HepG2 (cell line): ENCODE measurements around the gene ACTR1A. TPM values are rescaled to one million over a fixed set of nuclear protein-coding genes. Genes with fewer than 3 reads are reported as not detected.
A peak's percentile ranks its signal among the peaks of the same experiment; 100 is the strongest.

Source experiments
- ARID4A ChIP-seq: sonication (generic); formaldehyde crosslinking; IDR thresholded peaks from 2 replicates; pipeline ENCODE4 v1.5.0; 2020; ENCODE audit warnings: mild to moderate bottlenecking, missing genetic modification reagents, borderline replicate concordance
- ARNTL ChIP-seq: sonication (generic); formaldehyde crosslinking; IDR thresholded peaks from 2 replicates; pipeline ENCODE4 v1.4.0; 2020; ENCODE audit warnings: mild to moderate bottlenecking, missing genetic modification reagents
- FIP1L1 ChIP-seq: fragments of 200-400 bp; formaldehyde crosslinking; IDR thresholded peaks from 2 replicates; pipeline ENCODE4 v1.6.1; 2018; ENCODE audit warnings: low read depth, mild to moderate bottlenecking, low read length, moderate library complexity, borderline replicate concordance; ENCODE audit not compliant: insufficient read depth
- LCORL ChIP-seq, 2 experiments: fragments of 450-650 bp in 1 of 2; sonication (generic) in 1 of 2; formaldehyde crosslinking in 1 of 2; IDR thresholded peaks; 2 replicates each; pipeline versions ENCODE4 v1.5.0 to v1.6.1; 2017 to 2020; ENCODE audit warnings: antibody characterized with exemption in 1 of 2, missing genetic modification reagents in 1 of 2
- MAFG ChIP-seq: sonication (generic); formaldehyde crosslinking; IDR thresholded peaks from 2 replicates; pipeline ENCODE4 v1.5.1; 2020; ENCODE audit warnings: mild to moderate bottlenecking, missing genetic modification reagents
- NFYB ChIP-seq: sonication (generic); formaldehyde crosslinking; IDR thresholded peaks from 2 replicates; pipeline ENCODE4 v1.4.0; 2020; ENCODE audit warnings: missing genetic modification reagents
- SIX1 ChIP-seq: sonication (generic); formaldehyde crosslinking; IDR thresholded peaks from 2 replicates; pipeline ENCODE4 v1.4.0; 2020; ENCODE audit warnings: missing genetic modification reagents, borderline replicate concordance
- SKI ChIP-seq: fragments of 450-650 bp; IDR thresholded peaks from one replicate; pipeline ENCODE4 v1.6.1; 2018; ENCODE audit warnings: mild to moderate bottlenecking; ENCODE audit not compliant: partially characterized antibody
- ZNF12 ChIP-seq: sonication (generic); formaldehyde crosslinking; IDR thresholded peaks from 2 replicates; pipeline ENCODE4 v1.5.0; 2020; ENCODE audit warnings: missing genetic modification reagents
- ZNF343 ChIP-seq: sonication (generic); formaldehyde crosslinking; IDR thresholded peaks from 2 replicates; pipeline ENCODE4 v1.4.0; 2020; ENCODE audit warnings: mild to moderate bottlenecking, missing genetic modification reagents
- ZNF614 ChIP-seq: IDR thresholded peaks from 2 replicates; pipeline ENCODE4 v1.6.1; 2018; ENCODE audit warnings: missing biosample characterization, missing genetic modification reagents, inconsistent platforms, borderline replicate concordance
- polyA plus RNA-seq, 8 experiments: library from polyadenylated mRNA; depleted of rRNA in 3 of 8; stranded (reverse) in 7 of 8; unstranded in 1 of 8; fragments of >200 nt; fragmentation: Illumina TruSeq in 4 of 8; extraction: Trizol in 4 of 8; gene quantifications; 2 replicates each; pipeline versions ENCODE4 v1.2.1 to v1.2.3, GENCODE V29; 2011 to 2016; ENCODE audit warnings: low read depth in 4 of 8, missing spikeins in 1 of 8, mixed read lengths in 1 of 8; ENCODE audit not compliant: insufficient read depth in 1 of 8
- total RNA-seq, 5 experiments: library from RNA; depleted of rRNA; stranded (reverse); fragments of >200 nt; fragmentation: Illumina TruSeq; extraction: Trizol; gene quantifications; 2 replicates each; pipeline ENCODE4 v1.2.3, GENCODE V29; 2016; ENCODE audit warnings: low read depth in 1 of 5

ACTR1A gene
- total and polyA plus RNA-seq, 2 of the 13 experiments (the other 11 are each of a cell fraction or from before 2014, with no cell fraction given), result 59.6 to 62.8 TPM

- TF ChIP-seq ARID4A (CRISPR knock-in tag) (peak; percentile 46; the same call in 1 of the 2 replicates), SIX1 (CRISPR knock-in tag) (0 out of 2 replicates have a peak, but pooled peaks have one; percentile 28), LCORL (IDR thresholded peaks at IDR 0.05) (no peak), LCORL (CRISPR knock-in tag; IDR thresholded peaks at IDR 0.05) (0 out of 2 replicates have a peak, but pooled peaks have one; percentile 25), FIP1L1 (no peak), ARNTL (CRISPR knock-in tag) (no peak), MAFG (no peak), SKI (peak; percentile 33), NFYB (CRISPR knock-in tag) (peak; percentile 87), ZNF343 (CRISPR knock-in tag) (no peak), ZNF614 (no peak), ZNF12 (peak; percentile 92; the same call in 1 of the 2 replicates)
Measured at GRCh38 chr10:102503264-102504178, 1.0 kb upstream of the ACTR1A start, which contains the start of gene SUFU (continued).
